HEK293T (cell line): ENCODE data around the gene ATP6V0E2.

Experiments used
- BHLHE40 ChIP-seq: fragments of 450-650 bp; IDR thresholded peaks from 2 replicates; pipeline ENCODE4 v1.6.1; 2016; ENCODE audit warnings: mild to moderate bottlenecking, moderate library complexity, borderline replicate concordance
- FOXA1 ChIP-seq: fragments of 450-650 bp; IDR thresholded peaks from 2 replicates; pipeline ENCODE4 v1.6.1; 2016; ENCODE audit warnings: mild to moderate bottlenecking
- FOXM1 ChIP-seq: fragments of 450-650 bp; IDR thresholded peaks from 2 replicates; pipeline ENCODE4 v1.6.1; 2017; ENCODE audit warnings: mild to moderate bottlenecking, borderline replicate concordance
- L3MBTL2 ChIP-seq: fragments of 450-650 bp; conservative IDR thresholded peaks from 2 replicates; pipeline ENCODE4 v1.6.1; 2016; ENCODE audit warnings: mild to moderate bottlenecking
- SP1 ChIP-seq: fragments of 450-650 bp; IDR thresholded peaks from 2 replicates; pipeline ENCODE4 v1.6.1; 2017
- TARDBP ChIP-seq: fragments of 450-650 bp; IDR thresholded peaks from 2 replicates; pipeline ENCODE4 v1.6.1; 2016
- ZNF384 ChIP-seq: fragments of 450-650 bp; IDR thresholded peaks from 2 replicates; pipeline ENCODE4 v1.6.1; 2016

- TF ChIP-seq BHLHE40 (no peak), L3MBTL2 (no peak), FOXM1 (no peak), TARDBP (no peak), FOXA1 (no peak), ZNF384 (no peak), SP1 (no peak)
These were observed 6.2 kb downstream of the ATP6V0E2 start for GRCh38 chr7:149879766-149880637.
